Gastrocnemius medialis (tissue), 4 donors: ENCODE data around the gene MPPED1.

Experiments used
- CTCF ChIP-seq, 5 experiments: fragments of 450-650 bp in 3 of 5; fragments of 200-600 bp in 2 of 5; sonication (generic) in 2 of 5; IDR thresholded peaks in 4 of 5; conservative IDR thresholded peaks in 1 of 5; 1 replicate in 4 of 5; 2 replicates in 1 of 5; pipeline ENCODE4 v1.5.1; 2016 to 2019; ENCODE audit warnings: antibody characterized with exemption in 5 of 5, mild to moderate bottlenecking in 3 of 5, moderate library complexity in 3 of 5
- POLR2A ChIP-seq, 2 donors: fragments of 450-650 bp; IDR thresholded peaks; one replicate each; pipeline ENCODE4 v1.6.1; 2017; ENCODE audit warnings: antibody characterized with exemption in 2 of 2, mild to moderate bottlenecking in 2 of 2, moderate library complexity in 2 of 2

- TF ChIP-seq CTCF (IDR thresholded peaks at IDR 0.05 in 4 of 5, conservative IDR thresholded peaks at IDR 0.05 in 1 of 5) (no peak), POLR2A (IDR thresholded peaks at IDR 0.05) (no peak)
Observed at GRCh38 chr22:43553451-43554258, 141.8 kb downstream of the MPPED1 start.
